KBM-7 (cell line): ENCODE data around the gene MAP3K6.
"Not testable (repeated sequence)": the region's sequence is repeated elsewhere in the genome, so short reads cannot be mapped to it uniquely, and the experiment has no call there.

Source experiments
- DNase-seq: peaks from one replicate; pipeline ENCODE4 v3.0.0-alpha.2; 2015
- in situ Hi-C: fragments of 300-500 bp; cut with MboI; formaldehyde crosslinking; loops from 2 replicates; pipeline ENCODE4 v1.14.3; 2020; ENCODE audit warnings: low sequenced_read_pairs, low pct_unique_long_range_greater_than_20kb, mixed read lengths

MAP3K6 gene

DNA sequence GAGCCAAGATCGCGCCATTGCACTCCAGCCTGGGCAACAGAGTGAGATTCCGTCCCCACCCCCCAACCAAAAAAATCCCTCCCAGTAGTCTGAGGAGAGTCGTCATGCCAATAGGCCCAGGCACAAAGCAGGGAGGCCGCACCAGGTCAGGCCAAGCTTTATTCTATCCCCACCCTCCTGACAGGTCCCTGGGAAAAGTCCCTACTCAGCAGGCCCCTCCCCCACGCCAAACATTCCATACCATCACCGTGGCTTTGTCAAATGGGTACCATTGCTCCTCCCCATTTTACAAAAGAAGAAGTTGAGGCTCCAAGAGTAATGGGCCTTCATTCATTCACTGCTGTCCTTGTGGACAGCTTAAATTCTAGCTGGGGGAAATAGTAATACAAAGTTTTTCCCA, 31.0 kb upstream of the MAP3K6 start:
- in situ Hi-C loops: loop anchor here (25.0 kb wide), 1 partner anchor 285 kb away; no protein-coding TSS in a partner anchor
- no peak for DNase-seq

- in situ Hi-C loops: loop anchor here (25.0 kb wide), 1 partner anchor 285 kb away; no protein-coding TSS in a partner anchor
- DNase-seq: no peak
Measured at GRCh38 chr1:27397110-27397509, 30.3 kb upstream of the MAP3K6 start.

- peak; percentile 91 for DNase-seq
Measured at GRCh38 chr1:27395441-27396195, 28.9 kb upstream of the MAP3K6 start.

GRCh38 chr1:27394925-27395324, 28.2 kb upstream of the MAP3K6 start:
- DNase-seq: no peak
- in situ Hi-C loops: loop anchor here (25.0 kb wide), 1 partner anchor 283 kb away; no protein-coding TSS in a partner anchor

More at GRCh38 chr1:27395441-27396195, 28.9 kb upstream of the MAP3K6 start:
- in situ Hi-C loops: loop anchor here (25.0 kb wide), 1 partner anchor 283 kb away; no protein-coding TSS in a partner anchor

DNA sequence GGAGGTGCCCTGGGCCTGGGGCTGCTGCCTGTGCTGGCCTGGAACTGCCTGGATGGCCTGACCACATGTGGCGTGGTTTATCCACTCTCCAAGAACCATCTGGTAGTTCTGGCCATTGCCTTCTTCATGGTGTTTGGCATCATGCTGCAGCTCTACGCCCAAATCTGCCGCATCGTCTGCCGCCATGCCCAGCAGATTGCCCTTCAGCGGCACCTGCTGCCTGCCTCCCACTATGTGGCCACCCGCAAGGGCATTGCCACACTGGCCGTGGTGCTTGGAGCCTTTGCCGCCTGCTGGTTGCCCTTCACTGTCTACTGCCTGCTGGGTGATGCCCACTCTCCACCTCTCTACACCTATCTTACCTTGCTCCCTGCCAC, 27.5 kb upstream of the MAP3K6 start:
- in situ Hi-C loops: loop anchor here (25.0 kb wide), 1 partner anchor 282 kb away; no protein-coding TSS in a partner anchor
- no peak for DNase-seq

DNA sequence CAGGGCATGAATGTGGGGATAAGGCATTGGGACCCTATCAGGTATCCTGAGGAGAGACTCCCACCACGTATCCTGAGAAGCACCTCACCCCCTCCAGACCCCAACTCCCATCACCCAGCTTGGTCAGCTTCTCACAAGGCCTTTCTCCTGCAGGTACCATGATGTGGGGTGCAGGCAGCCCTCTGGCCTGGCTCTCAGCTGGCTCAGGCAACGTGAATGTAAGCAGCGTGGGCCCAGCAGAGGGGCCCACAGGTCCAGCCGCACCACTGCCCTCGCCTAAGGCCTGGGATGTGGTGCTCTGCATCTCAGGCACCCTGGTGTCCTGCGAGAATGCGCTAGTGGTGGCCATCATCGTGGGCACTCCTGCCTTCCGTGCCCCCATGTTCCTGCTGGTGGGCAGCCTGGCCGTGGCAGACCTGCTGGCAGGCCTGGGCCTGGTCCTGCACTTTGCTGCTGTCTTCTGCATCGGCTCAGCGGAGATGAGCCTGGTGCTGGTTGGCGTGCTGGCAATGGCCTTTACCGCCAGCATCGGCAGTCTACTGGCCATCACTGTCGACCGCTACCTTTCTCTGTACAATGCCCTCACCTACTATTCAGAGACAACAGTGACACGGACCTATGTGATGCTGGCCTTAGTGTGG, 27.0 kb upstream of the MAP3K6 start:
- in situ Hi-C loops: loop anchor here (25.0 kb wide), 1 partner anchor 281 kb away; no protein-coding TSS in a partner anchor
- no peak for DNase-seq

DNA sequence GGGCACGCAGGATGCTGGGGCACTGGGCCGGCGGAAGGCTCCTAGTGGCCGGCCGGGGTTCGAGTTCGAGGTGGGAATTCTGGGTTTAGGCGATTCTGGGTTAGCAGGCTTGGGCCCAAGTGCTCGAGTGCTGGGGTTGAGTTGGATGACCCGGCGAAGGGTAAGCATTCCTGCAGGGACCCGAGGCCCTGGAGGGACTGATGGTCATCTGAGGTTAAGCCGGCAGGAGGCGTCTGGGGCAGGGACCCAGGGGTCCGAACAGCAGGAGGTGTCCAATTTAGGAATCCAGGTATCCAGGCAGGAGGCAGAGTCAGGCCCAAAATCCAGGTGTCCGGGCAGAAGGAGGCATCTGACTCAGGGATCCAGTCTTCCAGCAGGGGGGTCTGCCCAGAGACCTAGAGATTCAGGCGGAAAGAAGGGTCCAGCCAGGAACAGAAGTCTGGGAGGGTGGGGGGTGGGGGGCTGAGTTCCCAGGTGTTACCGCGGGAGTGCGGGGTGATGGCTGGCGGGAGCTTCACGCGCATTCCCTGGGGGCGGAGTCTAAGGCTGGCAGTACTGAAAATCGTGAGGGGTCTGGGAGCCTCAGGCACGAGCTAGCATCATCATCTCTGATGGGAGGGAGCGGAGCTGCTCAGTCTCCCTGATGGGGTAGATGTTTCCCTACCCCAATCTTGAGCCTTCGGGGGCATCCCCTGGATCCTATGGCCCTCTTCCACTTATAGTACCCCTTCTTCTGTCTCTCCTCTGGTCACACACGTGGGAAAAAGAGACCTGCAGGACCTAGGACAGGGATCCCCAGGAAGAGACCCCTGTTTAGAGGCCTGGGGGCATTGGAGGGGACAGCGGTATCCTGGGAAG, 26.2 kb upstream of the MAP3K6 start:
- peak; percentile 32 for DNase-seq
- in situ Hi-C loops: loop anchor here (25.0 kb wide), 1 partner anchor 281 kb away; no protein-coding TSS in a partner anchor

DNA sequence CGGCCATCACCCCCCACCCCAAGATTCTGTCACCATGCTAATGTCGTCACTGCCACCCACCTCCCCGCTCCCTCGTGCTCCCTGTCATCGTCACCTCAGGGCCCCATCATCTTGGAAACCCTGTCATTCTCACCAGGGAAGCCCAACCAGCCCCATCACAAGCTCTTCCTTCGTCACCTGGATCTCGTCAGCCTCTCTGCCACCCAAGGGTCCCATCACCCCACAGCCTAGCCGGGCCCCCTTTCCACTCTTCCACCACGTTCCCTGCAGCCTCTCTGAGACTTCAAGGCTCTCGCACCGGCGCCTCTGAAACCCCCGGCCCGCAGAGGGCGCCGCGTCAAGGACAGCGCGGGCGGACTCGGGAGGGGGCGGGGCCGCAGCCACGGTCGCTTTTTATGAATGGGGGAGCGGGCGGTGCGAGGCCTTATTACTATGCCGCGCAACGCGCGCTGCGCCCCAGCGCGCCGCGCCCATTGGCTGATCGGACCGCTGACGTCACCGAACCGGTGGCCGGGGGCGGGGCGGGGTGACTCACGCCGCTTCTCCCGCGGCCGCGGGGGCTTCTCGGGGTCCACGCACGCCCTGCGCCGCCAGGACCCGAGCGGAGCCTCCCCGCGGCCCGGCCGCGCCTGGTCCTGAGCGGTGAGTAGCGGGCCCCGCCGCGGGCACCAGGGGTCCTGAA, 25.5 kb upstream of the MAP3K6 start, which contains the start of gene GPR3:
TSS of gene GPR3 (plus strand) at position 527 of the 682 bp plus-strand sequence. CDS start 1,177 bp downstream, outside the sequence.
- DNase-seq: peak; percentile 93
- in situ Hi-C loops: loop anchor here (25.0 kb wide), 1 partner anchor 280 kb away; no protein-coding TSS in a partner anchor

DNA sequence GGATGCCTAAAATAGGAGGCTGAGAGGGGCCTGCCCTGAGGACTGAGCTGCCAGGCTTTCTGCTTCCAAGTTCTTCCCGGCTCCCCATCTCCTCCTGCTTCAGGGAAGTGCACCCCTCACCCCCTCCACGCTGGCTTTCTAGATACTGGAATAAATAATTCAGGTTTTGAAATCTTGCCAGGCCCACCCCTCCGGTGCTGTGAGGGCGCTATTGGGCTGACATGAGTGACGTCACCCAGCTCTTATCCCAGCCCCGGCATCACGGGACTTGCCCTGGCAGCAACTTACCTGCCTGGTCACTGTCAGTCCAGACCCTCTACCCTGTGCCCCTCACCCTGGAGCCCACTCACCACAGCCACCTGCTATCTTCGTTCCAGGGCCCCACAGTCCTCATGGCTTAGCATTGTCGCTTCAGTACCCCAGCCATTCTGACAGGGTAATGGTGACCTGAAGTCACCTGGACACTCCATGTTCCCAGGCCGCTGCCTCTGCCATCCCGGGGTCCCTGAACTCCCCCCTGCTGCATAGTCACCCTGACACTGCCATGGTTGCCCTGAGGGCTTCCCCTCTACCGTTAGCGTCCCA, 24.8 kb upstream of the MAP3K6 start:
- DNase-seq: no peak
- in situ Hi-C loops: loop anchor here (25.0 kb wide), 1 partner anchor 279 kb away; no protein-coding TSS in a partner anchor

GRCh38 chr1:27388337-27389005, 21.7 kb upstream of the MAP3K6 start:
- in situ Hi-C loops: loop anchor here (25.0 kb wide), 1 partner anchor 276 kb away; no protein-coding TSS in a partner anchor
- peak; percentile 73 for DNase-seq

DNA sequence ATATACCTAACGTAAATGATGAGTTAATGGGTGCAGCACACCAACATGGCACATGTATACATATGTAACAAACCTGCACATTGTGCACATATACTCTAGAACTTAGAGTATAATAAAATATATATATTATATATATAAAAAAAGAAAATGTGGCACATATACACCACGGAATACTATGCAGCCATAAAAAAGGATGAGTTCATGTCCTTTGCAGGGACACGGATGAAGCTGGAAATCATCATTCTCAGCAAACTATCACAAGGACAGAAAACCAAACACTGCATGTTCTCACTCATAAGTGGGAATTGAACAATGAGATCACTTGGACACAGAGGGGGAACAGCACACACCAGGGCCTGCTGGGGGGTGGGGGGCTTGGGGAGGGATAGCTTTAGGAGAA, 18.0 kb upstream of the MAP3K6 start:
- in situ Hi-C loops: loop anchor here (25.0 kb wide), 1 partner anchor 272 kb away; no protein-coding TSS in a partner anchor
- DNase-seq: not testable (repeated sequence)

DNA sequence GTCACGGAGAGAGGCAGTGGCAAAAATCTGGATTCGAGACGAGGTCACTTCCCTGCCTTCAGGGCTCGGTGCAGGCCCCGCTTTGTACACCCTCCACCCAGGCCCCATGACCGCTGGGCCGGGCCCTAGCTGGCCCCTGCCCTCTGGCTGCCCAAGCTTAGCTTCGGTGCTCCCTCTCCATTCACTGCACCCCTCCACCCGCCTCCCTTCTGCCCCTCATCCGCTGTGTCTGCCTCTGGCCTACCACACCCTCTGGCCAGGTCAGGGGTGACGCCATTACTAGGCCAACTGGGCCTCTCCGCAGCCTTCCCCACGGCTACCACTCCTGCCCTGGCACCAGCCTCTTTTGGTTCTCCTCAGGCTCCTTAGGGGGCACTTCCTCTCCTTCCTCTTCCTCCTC, 16.9 kb upstream of the MAP3K6 start:
- in situ Hi-C loops: loop anchor here (25.0 kb wide), 1 partner anchor 271 kb away; no protein-coding TSS in a partner anchor
- DNase-seq: no peak

- DNase-seq: no peak
- in situ Hi-C loops: loop anchor here (25.0 kb wide), 1 partner anchor 271 kb away; no protein-coding TSS in a partner anchor
Measured at GRCh38 chr1:27383039-27383605, 16.4 kb upstream of the MAP3K6 start, which contains the start of gene CD164L2. TSS of gene CD164L2 (minus strand) at chr1:27383333. CDS start at chr1:27383239, 94 bp downstream.

- no peak for DNase-seq
- in situ Hi-C loops: loop anchor here (25.0 kb wide), 1 partner anchor 270 kb away; no protein-coding TSS in a partner anchor
Measured at GRCh38 chr1:27381969-27382762, 15.4 kb upstream of the MAP3K6 start.

DNA sequence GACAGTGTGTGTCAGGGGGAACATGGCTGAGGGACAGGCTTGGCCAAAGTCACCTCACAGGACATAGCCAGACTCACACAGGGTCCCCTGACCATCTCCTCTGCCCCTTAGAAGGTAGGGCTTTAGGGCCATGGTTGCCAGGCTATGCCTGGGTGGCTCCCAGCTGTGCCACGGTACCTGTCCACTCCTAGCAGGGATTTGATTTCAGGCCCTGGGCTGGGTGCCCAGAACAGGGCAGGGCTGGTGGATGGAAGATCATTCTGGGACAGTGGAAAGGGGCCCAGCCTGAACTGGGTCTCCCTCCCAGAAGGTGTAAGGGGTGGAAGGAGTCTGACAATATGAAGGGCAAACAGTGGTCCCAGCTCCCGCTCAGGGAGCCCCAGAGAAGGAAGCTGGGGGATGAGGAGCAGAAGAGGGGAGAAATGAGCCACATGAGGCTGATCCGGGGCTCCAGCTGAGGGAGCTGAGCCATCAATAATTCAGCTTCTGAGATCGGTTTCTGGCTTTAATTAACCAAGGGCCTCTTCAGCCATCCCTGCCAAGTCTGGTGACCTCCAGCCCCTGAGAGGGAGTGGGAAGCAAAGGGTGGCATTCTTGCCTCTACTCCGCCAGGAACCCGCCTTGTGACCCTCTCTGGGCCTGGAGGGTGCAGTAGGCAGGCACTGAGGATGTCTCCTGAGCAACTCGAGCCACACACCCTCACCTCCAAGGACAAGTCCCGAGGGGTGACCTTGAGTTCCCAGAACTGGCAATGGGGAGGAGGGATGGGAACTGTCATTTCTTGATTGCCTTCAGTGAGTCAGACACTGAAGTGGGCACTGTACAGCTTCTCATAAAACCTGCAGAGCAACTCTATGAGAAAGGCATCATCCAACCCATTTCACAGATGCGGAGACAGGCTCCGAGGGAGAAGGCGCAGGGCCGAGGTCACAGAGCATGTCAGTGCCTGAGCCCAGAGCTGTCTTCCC, 14.3 kb upstream of the MAP3K6 start:
- in situ Hi-C loops: loop anchor here (25.0 kb wide), 1 partner anchor 269 kb away; no protein-coding TSS in a partner anchor
- DNase-seq: no peak
